ENCODE data around the gene LDAH. TPM values are rescaled to one million over a fixed set of nuclear protein-coding genes. Genes with fewer than 3 reads are reported as not detected.

The LDAH gene
- total and polyA plus RNA-seq, 2 donors (not counting 3 experiments of a cell fraction or from before 2014, with no cell fraction given): 12.3 to 24.0 TPM

- peaks cover 17% of the 10 kb centered on the region for H3K4me1 ChIP-seq (ENCODE audit: control insufficient read depth, extremely low read depth, insufficient read depth, low read length)
- BruUV-seq (replicated peaks): no TSS peak
- no peaks in the 10 kb centered on the region for H3K9me3 ChIP-seq (replicated peaks; ENCODE audit: control insufficient read depth, insufficient read depth, low read length)
- H3K36me3 ChIP-seq (ENCODE audit: control insufficient read depth in 2 of 2, extremely low read depth in 1 of 2, insufficient read depth in 2 of 2, low read length in 2 of 2): no peaks in the 10 kb centered on the region
- dilution Hi-C loops (cut with MboI; ENCODE audit: extremely low pct_ligation_motif_present, low sequenced_read_pairs) (no loop called here), intact Hi-C loops (cut with micrococcal nuclease) (no loop called here)
- ChIA-PET POLR2A (interaction anchor here (0.6 kb wide), 1 partner anchor 1446 kb away, joined by 5 read pairs; no protein-coding TSS in a partner anchor), CTCF (interaction anchor here (1.4 kb wide), 1 partner anchor 64 kb away, joined by 3 read pairs; no protein-coding TSS in a partner anchor)
- DNase-seq (ENCODE audit: low read depth, low spot score) (no peak), FAIRE-seq (no peak)
- H3K9ac ChIP-seq (replicated peaks; ENCODE audit: extremely low read depth, insufficient read depth, low read length): no peak overlapping the region
- no peak overlapping the region for H3K4me3 ChIP-seq (replicated peaks in 1 of 3; ENCODE audit: insufficient read depth in 1 of 3, low read depth in 1 of 3, low read length in 3 of 3)
- no peaks in the 10 kb centered on the region for H3K79me2 ChIP-seq (ENCODE audit: control insufficient read depth, insufficient read depth, low read length)
- no peak overlapping the region for H2AFZ ChIP-seq (ENCODE audit: low read depth, low read length)
- H3K4me2 ChIP-seq (ENCODE audit: insufficient read depth, low read length): no peak overlapping the region
- TF ChIP-seq POLR2A (IDR thresholded peaks at IDR 0.05; ENCODE audit: low read depth, low read length) (no peak), JUN (IDR thresholded peaks at IDR 0.05; ENCODE audit: borderline replicate concordance, insufficient read depth, insufficient read length, low read depth) (no peak), GATA2 (IDR thresholded peaks at IDR 0.05; ENCODE audit: insufficient read depth, insufficient read length, low read depth, low read length) (no peak), FOS (IDR thresholded peaks at IDR 0.05; ENCODE audit: borderline replicate concordance, insufficient read depth, low read length) (no peak), POLR2AphosphoS5 (IDR thresholded peaks at IDR 0.05; ENCODE audit: insufficient read depth, low read depth, low read length) (no peak), EZH2 (IDR thresholded peaks at IDR 0.05; ENCODE audit: borderline replicate concordance, low read depth, low read length, severe bottlenecking) (no peak)
- TF ChIP-seq, protein P1, sequence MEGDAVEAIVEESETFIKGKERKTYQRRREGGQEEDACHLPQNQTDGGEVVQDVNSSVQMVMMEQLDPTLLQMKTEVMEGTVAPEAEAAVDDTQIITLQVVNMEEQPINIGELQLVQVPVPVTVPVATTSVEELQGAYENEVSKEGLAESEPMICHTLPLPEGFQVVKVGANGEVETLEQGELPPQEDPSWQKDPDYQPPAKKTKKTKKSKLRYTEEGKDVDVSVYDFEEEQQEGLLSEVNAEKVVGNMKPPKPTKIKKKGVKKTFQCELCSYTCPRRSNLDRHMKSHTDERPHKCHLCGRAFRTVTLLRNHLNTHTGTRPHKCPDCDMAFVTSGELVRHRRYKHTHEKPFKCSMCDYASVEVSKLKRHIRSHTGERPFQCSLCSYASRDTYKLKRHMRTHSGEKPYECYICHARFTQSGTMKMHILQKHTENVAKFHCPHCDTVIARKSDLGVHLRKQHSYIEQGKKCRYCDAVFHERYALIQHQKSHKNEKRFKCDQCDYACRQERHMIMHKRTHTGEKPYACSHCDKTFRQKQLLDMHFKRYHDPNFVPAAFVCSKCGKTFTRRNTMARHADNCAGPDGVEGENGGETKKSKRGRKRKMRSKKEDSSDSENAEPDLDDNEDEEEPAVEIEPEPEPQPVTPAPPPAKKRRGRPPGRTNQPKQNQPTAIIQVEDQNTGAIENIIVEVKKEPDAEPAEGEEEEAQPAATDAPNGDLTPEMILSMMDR (IDR thresholded peaks at IDR 0.05; ENCODE audit: extremely low read depth in 1 of 2, insufficient read depth in 1 of 2, low read depth in 1 of 2, low read length in 2 of 2): no peak
- TF ChIP-seq, protein P2, sequence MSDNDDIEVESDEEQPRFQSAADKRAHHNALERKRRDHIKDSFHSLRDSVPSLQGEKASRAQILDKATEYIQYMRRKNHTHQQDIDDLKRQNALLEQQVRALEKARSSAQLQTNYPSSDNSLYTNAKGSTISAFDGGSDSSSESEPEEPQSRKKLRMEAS (IDR thresholded peaks at IDR 0.05; ENCODE audit: insufficient read depth, insufficient read length): no peak
- no peaks in the 10 kb centered on the region for H3K9me1 ChIP-seq (replicated peaks; ENCODE audit: control insufficient read depth, extremely low read depth, insufficient read depth, low read length)
- H4K20me1 ChIP-seq (replicated peaks; ENCODE audit: control insufficient read depth, extremely low read depth, insufficient read depth, low read length): no peaks in the 10 kb centered on the region
- no peaks in the 10 kb centered on the region for H3K27me3 ChIP-seq (ENCODE audit: control insufficient read depth in 2 of 2, insufficient read depth in 2 of 2, low read length in 2 of 2)
- H3K27ac ChIP-seq (ENCODE audit: insufficient read depth, low read depth, low read length): no peak overlapping the region
Observed at GRCh38 chr2:20725782-20726181, 97.1 kb downstream of the LDAH start.

All from endothelial cell of umbilical vein (primary cell).